CD4-positive, alpha-beta T cell treated with Interleukin-4 for 4 hours (primary cell): ENCODE measurements around the gene ERGIC1.

Experiments used
- DNase-seq: peaks from one replicate; pipeline ENCODE4 v3.0.0-alpha.2; 2020

The ERGIC1 gene

DNA sequence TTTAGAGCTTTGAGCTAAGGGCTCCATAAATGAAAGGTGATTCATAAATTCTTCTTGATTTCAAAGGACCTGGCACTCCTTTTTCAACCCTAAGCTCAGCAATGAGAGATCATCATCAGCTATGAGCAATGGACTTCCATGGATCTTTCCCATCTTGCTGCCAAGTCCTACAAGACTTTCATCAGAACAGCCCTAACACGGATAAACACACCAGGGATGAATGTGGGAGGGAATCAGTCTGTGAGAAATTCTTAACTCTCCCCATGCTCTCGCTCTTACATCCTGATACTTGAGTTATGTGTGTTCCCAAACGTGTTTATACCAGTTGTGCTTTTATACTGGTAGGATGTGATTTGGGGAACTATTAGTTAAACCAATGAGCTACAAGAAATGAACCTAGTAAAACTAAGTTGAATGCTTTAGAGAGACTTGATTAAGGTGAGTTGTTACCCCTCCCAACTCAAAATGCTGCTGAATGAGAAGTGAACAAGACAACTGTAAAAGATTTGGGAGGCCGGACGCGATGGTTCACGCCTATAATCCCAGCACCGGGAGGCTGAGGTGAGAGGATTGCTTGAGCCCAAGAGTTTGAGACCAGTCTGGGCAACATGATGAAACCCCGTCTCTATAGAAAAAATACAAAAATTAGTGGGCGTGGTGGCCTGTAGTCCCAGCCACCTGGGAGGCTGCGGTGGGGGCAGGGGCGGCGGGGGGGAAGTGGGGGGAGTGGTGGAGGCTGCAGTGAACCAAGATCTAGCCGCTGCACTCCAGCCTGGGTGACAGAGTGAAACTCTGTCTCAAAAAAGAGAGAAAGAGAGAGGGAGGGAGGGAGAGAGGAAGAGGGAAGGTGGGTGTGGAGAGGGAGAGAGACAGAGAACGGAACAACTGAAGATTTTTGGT is 120.0 kb downstream of the ERGIC1 start:
- DNase-seq: no peak

DNA sequence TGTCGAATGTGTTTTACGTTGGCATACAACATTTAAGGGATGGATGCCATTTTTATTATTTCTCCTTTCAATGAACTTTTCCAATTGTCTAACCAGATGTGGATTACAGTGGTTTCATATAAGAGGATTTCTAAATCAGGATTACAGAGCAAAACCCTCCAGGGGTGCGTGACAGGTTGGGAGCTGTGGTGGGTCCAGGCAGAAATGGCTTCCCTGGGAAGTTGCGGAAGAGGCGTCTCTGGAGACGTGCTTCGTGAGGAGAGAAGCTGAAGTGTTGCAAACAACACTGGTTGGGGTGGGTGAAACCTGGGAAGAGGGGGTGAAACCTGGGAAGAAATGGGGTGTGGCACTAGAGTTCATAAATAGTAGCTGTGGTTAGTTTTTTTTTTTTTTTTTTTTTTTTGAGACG is 120.7 kb downstream of the ERGIC1 start:
- DNase-seq: no peak

DNA sequence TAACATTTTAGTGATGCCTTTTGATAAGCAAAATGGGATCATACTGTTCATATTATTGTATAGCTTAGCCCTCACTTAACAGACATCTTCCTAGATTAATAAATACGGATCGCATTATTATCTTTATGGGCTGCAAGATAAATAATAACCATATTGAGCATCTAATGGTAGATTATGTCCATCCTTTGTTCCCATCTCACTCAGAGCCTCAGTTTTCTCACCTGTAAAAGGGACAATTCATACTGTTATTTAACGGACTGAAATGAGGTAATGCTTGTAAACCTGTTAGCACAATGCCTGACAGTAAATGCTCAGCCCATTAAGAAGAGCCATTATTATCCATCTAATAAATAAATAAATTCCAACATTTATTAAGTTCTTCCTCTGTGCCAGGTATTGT is 122.2 kb downstream of the ERGIC1 start:
- no peak for DNase-seq

DNA sequence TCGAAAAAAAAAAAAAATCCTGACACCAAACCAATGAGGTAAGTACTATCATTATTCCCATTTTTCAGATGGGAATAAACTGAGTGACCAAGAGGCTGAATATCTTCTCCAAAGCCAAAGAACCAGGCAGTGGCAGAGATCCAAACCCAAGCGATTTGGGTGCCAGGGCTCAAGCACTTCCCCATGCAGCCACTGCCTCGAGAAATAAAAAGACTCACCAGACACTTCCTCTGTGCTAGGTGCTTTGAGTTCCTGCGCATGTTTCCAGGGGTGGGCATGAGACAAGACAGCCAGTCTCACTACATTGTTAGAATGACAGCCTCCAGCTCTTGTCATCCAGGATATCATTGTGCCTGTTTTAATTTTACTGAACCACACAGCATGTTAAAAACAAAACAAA is 122.9 kb downstream of the ERGIC1 start:
- DNase-seq: no peak

DNA sequence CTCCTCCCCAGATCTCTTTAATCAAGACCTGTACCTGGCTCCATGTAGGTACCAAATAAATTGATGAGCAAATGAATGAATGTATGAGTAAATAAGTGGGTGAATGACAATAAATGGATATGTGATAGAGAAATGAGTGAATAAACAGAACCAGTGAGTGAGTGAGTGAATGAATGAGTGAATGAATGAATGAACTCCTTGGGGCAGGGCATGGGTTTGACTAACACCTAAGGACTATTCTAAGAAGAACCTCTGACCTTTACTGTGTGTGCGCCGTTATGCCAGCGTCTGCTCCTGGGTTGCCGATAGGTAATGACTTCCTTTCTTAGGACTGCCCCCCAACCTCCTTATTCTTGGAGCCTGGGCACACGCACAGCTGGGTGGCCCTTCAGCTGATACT is 123.4 kb downstream of the ERGIC1 start:
- DNase-seq: no peak

DNA sequence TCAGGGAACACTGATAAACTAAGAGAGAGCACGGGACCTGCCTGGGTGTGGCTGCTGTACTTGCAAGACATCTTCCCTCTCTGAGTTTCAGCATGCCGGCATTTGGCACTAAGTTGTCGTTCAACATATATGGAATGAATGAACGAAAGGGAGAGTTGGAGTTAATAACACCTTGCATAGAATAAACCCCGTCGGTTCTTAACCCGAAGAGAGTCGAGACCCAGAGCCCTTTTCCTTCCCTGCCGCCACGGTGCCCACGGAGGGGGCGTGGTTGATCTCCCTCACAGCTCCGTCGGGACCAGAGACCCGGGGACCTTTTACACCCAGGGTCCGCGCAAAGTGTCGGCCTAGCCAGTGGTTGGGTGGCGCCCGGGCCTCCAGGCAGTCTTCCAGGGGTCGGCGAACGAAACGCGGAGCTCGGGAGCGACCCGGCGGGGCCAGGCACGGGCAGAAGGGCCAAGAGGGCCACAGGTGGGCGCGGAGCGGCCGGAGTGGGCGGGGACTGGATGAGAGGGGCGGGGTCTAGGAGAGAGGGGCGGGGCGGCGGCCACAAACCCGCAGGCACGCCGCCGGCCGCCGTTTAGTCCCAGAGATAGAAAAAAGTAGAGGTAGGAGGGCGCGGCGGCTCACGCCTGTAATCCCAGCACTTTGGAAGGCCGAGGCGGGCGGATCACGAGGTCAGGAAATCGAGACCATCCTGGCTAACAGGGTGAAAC is 124.4 kb downstream of the ERGIC1 start:
- peak; percentile 44 for DNase-seq

DNA sequence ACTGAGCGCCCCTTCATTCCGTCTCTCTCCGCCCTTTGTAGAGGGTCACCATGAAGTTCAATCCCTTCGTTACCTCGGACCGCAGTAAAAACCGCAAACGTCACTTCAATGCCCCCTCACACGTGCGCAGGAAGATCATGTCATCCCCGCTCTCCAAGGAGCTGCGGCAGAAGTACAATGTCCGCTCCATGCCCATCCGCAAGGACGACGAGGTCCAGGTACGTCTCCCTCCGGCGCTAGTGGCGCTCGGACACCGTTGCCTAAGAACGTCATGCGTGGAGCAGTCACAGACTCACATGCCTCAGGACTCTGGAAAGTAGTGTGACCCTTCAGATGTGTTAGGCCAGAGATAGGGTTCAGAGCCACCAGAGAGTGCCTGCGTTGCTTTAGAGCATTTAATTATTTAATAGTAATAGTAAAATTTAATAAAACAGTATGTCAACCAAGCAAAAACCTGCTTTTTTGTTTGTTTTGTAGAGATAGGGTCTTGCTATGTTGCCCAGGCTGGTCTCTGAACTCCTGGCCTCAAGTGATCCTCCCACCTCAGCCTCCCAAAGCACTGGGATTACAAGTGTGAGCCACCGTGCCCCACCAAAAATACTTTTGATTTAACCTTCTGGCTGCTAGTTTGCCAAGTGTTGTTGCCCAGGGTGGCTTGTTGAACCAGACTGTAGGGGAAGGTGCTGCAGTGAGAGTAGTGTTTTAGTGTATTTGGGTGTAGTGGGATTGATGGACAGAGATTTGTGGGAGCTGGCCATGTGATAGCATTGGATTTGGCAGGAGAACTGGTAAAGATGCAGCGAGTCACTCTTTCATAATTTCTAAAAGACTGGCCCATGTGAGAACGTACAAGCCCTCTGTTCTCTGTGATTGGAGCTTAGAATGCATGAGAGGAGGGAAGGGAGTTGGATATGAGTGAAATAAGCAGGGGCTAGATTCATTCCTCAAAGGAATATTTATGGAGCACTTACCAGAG is 126.1 kb downstream of the ERGIC1 start:
- no peak for DNase-seq

DNA sequence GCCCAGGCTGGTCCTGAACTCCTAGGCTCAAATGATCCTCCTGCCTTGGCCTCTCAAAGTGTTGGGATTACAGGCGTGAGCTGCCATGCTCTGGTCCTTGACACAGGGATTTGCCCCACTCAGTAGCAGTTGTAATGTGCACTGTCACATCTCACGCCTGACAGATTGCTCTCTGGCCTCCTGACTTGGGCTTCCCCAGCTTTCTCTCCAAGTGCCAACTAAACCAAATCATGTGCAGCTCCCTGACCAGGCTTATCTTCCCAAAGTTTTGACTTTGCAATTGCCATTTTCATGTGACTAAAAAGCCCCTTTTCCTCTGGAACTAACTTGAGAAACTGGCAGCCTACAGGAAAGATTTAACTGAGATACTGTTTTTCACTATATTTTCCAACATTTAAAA is 135.9 kb downstream of the ERGIC1 start:
- DNase-seq: no peak

DNA sequence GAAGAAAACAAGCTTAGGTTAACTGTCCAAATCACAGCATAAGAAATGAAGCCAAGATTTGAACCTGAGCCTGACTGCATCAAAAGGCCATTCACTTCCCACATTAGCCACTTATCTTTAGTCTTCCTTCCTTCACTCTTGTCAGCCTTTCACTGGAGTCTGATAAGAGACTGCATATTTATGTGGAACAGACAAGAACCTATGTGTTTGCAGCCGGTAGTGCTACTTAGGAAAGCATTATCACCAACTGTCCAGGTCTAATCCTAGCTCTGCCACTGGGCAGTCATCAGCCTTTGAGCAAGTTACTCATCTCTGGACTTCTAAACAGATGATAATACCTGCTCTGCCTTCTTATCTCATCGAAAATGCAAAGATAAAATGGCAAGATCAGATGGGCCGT is 137.4 kb downstream of the ERGIC1 start:
- no peak for DNase-seq

DNA sequence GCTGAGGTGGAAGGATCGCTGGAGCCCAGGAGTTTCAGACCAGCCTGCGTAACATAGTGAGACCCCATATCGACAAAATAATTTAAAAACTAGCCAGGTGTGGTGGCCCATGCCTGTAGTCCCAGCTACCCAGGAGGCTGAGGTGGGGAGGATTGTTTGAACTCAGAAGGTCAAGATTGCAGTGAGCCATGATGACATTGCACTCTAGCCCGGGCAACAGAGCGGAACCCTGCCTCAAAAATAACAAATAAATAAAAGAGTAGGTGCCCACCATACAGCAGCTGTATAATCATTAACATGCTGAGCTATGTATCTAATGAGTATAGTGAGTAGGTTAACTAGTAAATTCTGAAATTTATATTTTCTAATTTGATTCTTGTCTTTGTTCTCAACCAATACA is 138.5 kb downstream of the ERGIC1 start:
- DNase-seq: no peak

DNA sequence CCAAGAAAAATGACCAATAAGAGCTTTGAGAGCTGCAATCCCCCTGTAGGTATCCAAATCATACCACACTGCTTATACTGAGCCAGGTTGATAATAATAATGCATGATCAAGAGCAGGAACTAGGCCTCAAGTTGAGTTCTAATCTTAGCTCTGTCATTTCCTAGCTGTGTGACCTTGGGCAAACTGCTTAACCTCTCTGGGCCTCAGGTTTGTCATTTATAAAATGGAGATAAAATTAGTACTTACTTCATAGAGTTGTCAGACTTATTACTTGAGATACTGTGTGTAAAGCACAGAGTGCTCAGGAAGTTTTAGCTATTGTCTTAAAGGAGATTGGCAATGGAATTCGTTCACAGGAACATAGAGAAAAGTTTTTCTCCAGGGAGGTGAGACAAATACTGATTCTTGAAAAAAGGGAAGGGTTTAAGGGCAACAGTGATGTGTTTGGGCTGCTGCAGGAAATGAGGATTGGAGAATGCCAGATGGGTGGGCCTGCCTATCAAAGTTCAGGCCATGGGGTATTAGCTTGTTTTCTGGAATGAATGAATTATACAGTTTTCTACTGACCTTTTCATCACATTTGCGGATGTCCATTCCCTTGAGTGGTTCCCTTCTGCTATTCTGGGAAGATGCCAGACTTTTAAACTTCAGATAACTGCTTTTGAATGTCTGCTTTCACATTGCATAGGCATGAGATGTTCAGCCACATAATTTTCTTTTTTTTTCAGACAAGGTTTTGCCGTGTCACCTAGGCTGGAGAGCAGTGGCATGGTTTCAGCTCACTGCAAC is 139.3 kb downstream of the ERGIC1 start:
- DNase-seq: no peak

DNA sequence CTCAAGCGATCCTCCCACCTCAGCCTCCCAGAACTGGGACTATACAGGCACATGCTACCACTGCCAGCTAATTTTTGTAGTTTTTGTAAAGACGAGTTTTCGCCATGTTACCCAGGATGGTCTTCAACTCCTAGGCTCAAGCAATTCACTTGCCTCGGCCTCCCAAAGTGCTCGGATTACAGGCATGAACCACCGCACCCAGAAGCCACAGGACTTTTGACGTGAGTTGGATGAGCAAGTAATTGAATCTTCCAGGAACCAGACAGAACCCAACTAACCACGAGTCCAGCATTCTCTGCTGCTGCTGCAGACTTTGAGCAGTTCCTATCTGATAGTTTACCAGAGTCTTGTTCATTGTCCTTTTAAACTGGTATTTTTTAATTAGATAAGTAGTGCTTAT is 139.9 kb downstream of the ERGIC1 start:
- no peak for DNase-seq

DNA sequence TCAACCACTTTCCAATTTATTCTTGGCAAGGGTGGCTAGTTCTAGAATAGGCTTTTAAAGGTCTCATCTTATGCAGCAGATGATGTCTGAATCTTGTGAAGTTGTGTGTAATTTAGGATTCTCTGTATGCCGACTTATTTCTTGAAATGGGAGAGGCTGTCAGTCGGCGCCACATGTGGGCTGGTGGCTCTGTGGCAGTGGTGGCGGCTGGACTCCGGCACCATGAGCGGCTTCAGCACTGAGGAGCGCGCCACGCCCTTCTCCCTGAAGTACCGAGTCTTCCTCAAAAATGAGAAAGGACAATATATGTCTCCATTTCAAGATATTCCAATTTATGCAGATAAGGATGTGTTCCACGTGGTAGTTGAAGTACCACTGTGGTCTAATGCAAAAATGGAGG is 141.2 kb downstream of the ERGIC1 start:
- DNase-seq: no peak

DNA sequence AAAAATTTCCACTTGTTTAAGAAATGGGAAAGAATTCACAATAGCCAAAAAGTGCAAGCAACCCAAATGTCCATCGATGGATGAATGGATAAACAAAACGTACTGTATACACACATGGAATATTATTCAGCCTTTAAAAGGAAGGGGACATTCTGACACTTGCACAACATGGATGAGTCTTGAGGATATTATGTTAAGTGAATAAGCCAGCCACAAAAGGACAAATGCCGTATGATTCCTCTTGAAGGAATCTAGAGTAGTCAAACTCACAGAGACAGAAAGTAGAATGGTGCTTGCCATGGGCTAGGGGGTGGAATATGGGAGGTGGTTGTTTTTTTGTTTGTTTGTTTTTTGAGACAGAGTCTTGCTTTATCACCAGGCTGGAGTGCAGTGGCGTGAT is 145.7 kb downstream of the ERGIC1 start:
- no peak for DNase-seq

DNA sequence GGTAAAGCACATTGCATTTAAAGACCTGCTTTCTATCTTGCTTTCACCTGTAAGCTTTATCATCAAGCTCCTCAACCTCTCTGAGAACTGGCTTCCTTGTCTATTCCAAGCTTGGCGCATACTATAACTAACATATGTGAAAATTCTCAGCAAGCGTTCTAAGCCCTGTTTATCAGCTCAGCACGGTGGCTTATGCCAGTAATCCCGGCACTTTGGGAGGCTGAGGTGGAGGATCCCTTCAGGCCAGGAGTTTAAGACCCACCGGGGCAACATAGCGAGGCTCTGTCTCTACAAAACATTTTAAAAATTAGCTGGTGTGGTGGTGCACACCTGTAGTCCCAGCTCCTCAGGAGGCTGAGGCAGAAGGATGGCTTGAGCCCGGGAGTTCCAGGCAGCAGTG is 147.9 kb downstream of the ERGIC1 start:
- DNase-seq: no peak

DNA sequence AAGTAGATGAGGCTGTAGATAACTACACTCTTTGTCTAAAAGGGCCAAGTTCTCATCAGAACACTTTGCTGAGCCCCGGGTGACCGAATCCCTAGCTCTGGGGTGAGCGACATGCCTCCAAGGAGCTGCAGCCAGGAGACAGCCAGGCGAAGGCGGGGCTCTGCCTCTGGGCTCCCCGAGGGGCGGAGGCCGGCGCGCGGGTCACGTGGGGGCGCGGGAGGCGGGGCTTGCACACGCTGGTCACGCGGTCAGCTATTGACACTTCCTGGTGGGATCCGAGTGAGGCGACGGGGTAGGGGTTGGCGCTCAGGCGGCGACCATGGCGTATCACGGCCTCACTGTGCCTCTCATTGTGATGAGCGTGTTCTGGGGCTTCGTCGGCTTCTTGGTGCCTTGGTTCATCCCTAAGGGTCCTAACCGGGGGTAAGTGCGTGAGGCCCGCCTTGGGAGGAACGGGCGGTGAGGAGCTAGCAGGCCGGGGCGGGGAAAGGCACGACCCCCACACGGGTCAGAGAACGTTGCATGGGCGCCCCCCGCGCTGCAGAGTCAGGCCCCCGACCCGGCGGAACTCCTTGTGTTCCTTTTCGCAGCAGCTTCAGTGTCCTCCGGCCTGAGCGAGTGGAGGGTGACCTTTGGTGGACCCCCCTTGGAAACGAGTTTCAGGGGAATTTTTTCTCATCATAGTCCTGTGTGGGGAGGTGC is 149.6 kb downstream of the ERGIC1 start, which contains the start of gene ATP6V0E1:
ATP6V0E1 (plus strand) TSS at position 230 of the 702 bp plus-strand sequence; CDS start at position 320, 90 bp downstream.
- peak; percentile 91 for DNase-seq

DNA sequence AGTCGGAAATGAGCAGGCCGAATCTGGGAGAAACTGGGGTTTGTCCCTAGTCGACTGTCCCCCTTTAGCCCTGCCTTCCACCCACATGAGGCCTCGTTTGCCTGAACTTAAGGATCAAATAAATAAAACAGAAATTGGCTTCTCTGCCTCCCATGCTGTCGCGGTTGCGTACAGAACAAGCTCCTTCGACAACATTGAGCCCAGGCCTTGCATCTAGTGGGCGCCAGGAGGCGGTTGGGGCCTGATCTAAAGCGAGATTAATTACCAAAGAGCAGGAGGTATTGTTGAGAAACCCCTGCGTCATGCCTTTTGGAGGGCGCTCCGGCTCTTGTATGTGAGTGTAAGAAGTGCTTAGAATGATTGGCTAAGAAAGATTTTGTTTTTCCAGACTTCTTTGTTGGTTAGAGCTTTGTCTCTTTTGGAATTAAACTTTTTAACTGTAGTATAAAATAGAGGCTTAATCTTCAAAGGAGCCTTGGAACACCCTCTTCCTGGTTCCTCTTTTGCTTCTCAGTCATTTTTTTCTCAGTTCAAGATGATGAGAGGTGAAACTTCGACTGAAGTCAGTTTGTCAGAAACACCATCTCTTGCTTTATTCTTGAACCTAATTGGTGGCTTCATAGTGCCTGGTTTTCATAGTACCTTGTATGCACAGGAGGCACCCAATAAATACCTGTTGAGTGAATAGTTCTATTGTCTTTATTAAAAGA is 150.3 kb downstream of the ERGIC1 start:
- peak; percentile 81 for DNase-seq

DNA sequence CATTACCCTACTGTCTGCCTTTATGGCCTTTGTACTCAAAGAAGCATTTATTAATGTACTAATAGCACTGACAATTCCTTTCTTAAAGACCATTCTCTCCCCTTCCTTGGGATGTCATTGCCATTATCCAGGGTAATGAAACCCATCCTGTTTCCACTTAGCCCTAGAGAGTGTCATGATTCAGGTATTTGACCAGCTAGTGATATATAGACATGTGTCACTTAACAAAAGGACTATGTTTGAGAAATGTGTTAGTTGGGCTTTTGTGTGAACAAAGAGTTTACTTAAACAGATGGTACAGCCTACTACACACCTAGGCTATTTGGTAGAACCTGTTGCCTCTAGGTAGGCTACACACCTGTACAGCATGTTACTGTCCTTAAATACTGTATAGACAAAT is 151.5 kb downstream of the ERGIC1 start:
- DNase-seq: no peak

DNA sequence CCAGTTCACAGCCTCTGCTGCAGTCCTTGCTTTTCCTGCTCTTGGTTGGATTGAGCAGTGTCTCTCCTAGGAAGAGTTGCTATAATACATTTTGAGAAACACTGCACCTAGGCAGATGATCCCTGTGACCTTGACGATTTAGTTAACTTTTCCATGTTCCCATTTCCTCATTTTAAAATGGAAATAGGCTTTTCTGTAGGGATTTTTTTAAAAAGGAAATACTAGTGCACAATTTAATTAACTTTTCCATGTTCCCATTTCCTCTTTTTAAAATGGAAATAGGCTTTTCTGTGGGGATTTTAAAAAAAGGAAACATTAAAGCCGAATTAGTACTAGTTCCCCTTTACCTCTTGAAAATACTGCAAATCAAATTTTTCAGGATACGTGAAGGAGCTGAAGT is 154.2 kb downstream of the ERGIC1 start:
- DNase-seq: no peak

DNA sequence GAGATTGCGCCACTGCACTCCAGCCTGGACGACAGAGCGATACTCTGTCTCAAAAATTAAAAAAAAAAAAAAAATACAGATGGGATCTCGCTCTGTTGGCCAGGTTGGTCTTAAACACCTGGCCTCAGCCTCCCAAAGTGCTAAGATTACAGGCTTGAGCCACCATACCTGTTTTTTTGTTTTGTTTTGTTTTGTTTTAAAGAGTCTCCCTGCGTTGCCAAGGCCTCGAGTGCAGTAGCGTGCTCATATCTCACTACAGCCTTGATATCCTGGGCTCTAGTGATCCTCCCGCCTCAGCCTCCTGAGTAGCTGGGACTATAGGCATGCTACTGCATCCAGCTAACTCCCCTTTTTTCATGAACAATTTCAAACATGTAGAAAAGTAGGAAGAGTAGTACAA is 156.7 kb downstream of the ERGIC1 start:
- no peak for DNase-seq

DNA sequence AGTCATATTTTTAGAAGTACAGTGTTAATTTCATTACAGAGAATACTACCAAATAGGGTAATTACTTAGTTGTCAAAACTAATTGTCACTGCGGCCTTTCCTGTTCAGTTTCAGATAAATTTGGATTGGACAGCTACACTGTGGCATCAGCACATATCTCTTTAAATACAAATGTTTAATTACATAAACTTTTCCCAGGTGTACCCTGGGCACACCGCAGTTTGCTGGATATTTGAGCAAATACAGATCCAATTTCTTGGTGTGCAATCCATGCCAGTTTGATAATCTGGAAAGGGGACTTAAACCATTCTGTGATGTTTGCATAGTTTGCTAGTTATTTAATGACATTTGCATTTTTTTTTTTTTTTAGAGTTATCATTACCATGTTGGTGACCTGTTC is 160.4 kb downstream of the ERGIC1 start:
- no peak for DNase-seq
